Dedifferentiated amniotic fluid mesenchymal stem cell (primary cell): Measurements from ENCODE around the gene GPX3.

Source experiments
- DNase-seq: peaks from one replicate; pipeline ENCODE4 v3.0.0-alpha.2; 2016; ENCODE audit errors: extremely low spot score

Gene GPX3, protein sequence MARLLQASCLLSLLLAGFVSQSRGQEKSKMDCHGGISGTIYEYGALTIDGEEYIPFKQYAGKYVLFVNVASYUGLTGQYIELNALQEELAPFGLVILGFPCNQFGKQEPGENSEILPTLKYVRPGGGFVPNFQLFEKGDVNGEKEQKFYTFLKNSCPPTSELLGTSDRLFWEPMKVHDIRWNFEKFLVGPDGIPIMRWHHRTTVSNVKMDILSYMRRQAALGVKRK

DNA sequence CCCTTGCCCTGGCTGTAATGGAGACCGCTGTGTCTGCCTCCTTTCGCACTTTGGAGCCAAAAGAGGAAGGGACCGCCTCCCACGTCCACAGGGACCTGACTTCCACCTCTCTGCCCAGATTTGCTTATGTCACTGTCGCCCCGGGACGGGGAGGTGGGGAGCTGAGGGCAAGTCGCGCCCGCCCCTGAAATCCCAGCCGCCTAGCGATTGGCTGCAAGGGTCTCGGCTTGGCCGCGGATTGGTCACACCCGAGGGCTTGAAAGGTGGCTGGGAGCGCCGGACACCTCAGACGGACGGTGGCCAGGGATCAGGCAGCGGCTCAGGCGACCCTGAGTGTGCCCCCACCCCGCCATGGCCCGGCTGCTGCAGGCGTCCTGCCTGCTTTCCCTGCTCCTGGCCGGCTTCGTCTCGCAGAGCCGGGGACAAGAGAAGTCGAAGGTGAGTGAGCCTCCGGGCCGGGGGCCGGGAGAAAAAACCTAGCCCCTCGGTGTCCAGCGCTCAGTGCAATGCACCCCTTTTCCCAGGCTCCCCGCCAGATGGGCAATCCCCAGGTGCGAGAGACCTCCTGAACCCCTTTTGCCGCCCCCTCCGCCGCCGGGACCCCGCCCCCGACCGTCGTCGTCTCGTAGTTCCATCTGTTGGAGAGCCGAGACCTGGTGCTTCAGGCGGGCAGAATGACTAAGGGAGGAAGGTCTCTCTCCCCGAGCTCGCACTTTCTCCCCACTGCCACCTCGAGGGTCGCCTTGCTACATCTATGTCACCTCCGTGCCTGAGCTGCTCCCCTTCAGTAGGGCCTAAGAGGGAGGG, at the start of gene GPX3:
GPX3 (plus strand) TSS at position 288 of the 807 bp plus-strand sequence; CDS start at position 352, 64 bp downstream.
- DNase-seq: peak; percentile 36

DNA sequence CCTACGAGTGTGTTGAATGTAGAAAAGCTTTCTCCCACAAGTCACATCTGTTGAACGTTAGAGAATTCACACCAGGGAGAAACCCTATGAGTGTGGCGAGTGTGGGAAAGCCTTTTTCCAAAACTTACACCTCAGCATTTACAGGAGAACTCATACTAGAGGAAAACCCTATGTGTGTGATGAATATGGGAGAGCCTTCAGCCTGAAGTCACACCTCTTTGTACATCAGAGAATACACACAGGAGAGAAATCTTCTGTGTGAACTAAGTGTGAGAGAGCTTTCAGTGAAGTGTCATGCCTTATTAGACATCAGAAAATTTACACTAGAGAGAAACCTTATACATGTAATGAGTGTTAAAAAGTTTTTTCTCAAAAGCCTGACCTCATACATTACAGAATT, 41.8 kb upstream of the GPX3 start:
- DNase-seq: no peak

- no peak for DNase-seq
Observed at GRCh38 chr5:150987746-150988145, 32.6 kb upstream of the GPX3 start.

GRCh38 chr5:150989695-150990094, 30.7 kb upstream of the GPX3 start:
- DNase-seq: no peak

DNA sequence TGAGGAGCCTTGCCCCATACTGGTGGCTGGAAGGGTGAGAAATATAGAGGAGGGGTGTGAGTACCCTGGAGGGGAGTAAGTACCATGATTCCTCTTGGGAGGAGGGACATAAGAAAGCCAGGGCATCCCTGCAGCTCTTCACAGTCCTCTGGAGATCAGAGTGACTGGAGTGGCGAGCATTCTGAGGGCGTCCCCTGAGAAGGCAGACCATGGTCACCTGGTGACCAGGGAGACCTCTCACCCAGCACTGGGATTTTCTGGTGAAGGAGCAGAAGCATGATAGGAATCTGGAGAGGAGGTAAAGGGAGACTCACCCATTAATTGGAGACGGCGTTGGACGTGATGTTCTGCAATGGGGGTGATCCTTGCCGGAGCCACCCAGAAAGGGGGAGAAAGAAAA, 27.7 kb upstream of the GPX3 start:
- DNase-seq: no peak

- no peak for DNase-seq
Observed at GRCh38 chr5:150993422-150993821, 27.0 kb upstream of the GPX3 start.

GRCh38 chr5:150993826-150994412, 26.5 kb upstream of the GPX3 start:
- no peak for DNase-seq

DNA sequence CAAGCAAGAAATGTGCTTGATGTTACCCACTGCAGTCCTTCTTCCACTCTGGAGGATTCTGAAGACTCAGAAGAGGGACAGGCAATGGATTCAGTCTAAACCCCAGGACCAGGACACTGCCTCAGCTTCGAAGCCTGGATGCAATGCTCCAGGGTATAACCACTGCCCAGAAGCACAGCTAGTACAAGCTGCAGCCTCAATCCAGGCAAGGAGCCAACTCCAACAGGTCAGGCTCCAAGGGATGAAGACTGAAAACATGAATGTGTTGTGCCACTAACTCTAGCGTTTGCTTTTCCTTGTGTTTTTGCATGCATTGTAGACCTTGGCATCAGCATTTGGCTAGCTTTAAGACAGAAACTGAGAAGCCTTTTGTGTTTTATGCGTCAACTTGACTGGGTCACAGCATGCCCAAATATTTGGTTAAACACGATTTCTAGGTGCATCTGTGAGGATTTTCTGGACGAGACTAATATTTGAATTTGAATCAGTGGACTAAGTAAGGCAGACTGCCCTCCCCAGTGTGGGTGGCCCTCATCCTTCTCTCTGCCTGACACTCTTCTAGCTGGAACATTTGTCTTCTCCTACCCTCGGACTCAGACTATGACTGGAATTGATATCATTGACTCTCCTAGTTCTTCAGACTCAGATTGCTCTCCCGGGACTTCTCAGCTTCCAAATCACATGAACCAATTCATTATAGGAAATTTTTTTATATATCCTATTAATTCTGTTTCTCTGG, 20.5 kb upstream of the GPX3 start:
- no peak for DNase-seq

DNA sequence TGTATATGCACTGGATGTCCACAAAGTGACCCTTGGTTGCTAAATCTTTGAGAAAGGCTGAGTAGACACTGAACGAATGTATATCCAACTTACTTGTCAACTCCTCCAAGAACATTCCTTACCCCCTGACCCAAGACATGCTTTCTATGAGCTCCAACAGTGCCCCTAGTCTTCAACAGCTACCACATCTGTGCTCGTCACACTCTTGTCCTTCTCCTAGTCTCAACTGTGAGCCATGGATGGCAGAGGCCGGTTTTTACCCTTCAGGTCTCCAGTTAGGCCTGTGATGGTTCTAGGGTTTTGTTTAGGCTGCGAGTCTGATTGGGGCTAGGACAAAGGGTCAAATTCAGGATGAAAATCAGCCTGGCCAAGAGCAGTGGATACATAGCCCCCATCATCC, 19.0 kb upstream of the GPX3 start:
- DNase-seq: no peak

GRCh38 chr5:151002250-151002649, 18.1 kb upstream of the GPX3 start:
- peak; percentile 39 for DNase-seq

- DNase-seq: no peak
Observed at GRCh38 chr5:151002681-151003502, 17.5 kb upstream of the GPX3 start.

- DNase-seq: no peak
Observed at GRCh38 chr5:151003503-151003860, 16.9 kb upstream of the GPX3 start.

GRCh38 chr5:151004499-151004898, 15.9 kb upstream of the GPX3 start:
- DNase-seq: no peak

GRCh38 chr5:151005187-151005949, 15.0 kb upstream of the GPX3 start:
- no peak for DNase-seq

- no peak for DNase-seq
Observed at GRCh38 chr5:151005950-151006576, 14.3 kb upstream of the GPX3 start.

- no peak for DNase-seq
Observed at GRCh38 chr5:151006704-151007334, 13.6 kb upstream of the GPX3 start.

GRCh38 chr5:151007430-151008209, 12.8 kb upstream of the GPX3 start:
- DNase-seq: no peak

DNA sequence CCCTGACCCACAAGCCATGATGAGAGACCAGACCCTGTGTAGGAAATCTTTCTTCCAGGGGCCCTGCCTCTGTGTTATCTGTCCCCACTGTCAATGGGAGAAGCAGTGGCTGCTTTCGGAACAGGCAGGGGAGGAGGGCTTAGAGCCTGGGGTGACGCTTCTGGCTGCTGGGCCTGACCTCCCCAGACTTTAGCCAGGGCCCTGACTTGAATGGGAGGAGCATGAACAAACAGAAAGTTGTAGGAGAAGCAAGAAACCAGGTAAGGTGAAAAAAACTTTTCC, 12.2 kb upstream of the GPX3 start:
- DNase-seq: no peak

GRCh38 chr5:151008906-151009305, 11.5 kb upstream of the GPX3 start:
- DNase-seq: no peak
